WTC11 (cell line): ENCODE data around the gene ACKR3. TPM values are rescaled to one million over a fixed set of nuclear protein-coding genes. Genes with fewer than 3 reads are reported as not detected.

Source experiments
- ATAC-seq: fragments of 200-7000 bp; cut with Tn5 transposase; 2 replicates; pipeline ENCODE4 v1.10.0; 2021; ENCODE audit warnings: mild to moderate bottlenecking, moderate library complexity
- CTCF ChIA-PET: fragments of 300-600 bp; sonication (Branson Sonifier 250); formaldehyde crosslinking; loops from one replicate; lab custom pipeline; 2021; ENCODE audit warnings: antibody characterized with exemption; lab: Charles Lee
- POLR2A ChIA-PET: fragments of 350-600 bp; sonication (Branson Sonifier 250); formaldehyde crosslinking; loops from one replicate; lab custom pipeline; 2021; ENCODE audit warnings: antibody characterized with exemption; lab: Charles Lee
- DNase-seq: peaks from one replicate; pipeline ENCODE4 v3.0.0; 2021; ENCODE audit warnings: low spot score
- H3K27ac Mint-ChIP-seq: 2 replicates; pipeline ENCODE4 v1.8.0; 2021; ENCODE audit warnings: mixed read lengths
- H3K27me3 Mint-ChIP-seq: 2 replicates; pipeline ENCODE4 v1.8.0; 2021; ENCODE audit warnings: low read depth, mild to moderate bottlenecking, moderate library complexity, mixed read lengths
- H3K36me3 Mint-ChIP-seq: 2 replicates; pipeline ENCODE4 v1.8.0; 2021; ENCODE audit warnings: mixed read lengths
- H3K4me1 Mint-ChIP-seq: 2 replicates; pipeline ENCODE4 v1.8.0; 2022; ENCODE audit warnings: mixed read lengths
- H3K4me3 Mint-ChIP-seq: 2 replicates; pipeline ENCODE4 v1.8.0; 2021; ENCODE audit warnings: mild to moderate bottlenecking, moderate library complexity, mixed read lengths
- H3K9me3 Mint-ChIP-seq: 2 replicates; pipeline ENCODE4 v1.8.0; 2021; ENCODE audit warnings: mixed read lengths
- AFF4 ChIP-seq: sonication (generic); formaldehyde crosslinking; IDR thresholded peaks from 2 replicates; pipeline ENCODE4 v1.8.1; 2023; ENCODE audit warnings: mild to moderate bottlenecking, missing genetic modification reagents, borderline replicate concordance
- ATF1 ChIP-seq: sonication (generic); formaldehyde crosslinking; IDR thresholded peaks from 2 replicates; pipeline ENCODE4 v1.8.1; 2023; ENCODE audit warnings: mild to moderate bottlenecking, moderate library complexity, missing genetic modification reagents
- ERG ChIP-seq: fragments of 250-450 bp; sonication (Bioruptor Pico); IDR thresholded peaks from 2 replicates; pipeline ENCODE4 v1.8.0; 2021; ENCODE audit warnings: mild to moderate bottlenecking
- FOXK1 ChIP-seq: sonication (generic); formaldehyde crosslinking; IDR thresholded peaks from 2 replicates; pipeline ENCODE4 v1.8.0; 2022; ENCODE audit warnings: mild to moderate bottlenecking, moderate library complexity, missing genetic modification reagents
- FOXP1 ChIP-seq: sonication (generic); formaldehyde crosslinking; IDR thresholded peaks from 2 replicates; pipeline ENCODE4 v1.8.0; 2022; ENCODE audit warnings: missing genetic modification reagents, mild to moderate bottlenecking, moderate library complexity, borderline replicate concordance
- HMGXB4 ChIP-seq: sonication (generic); formaldehyde crosslinking; IDR thresholded peaks from 2 replicates; pipeline ENCODE4 v1.8.1; 2023; ENCODE audit warnings: mild to moderate bottlenecking, moderate library complexity, missing genetic modification reagents
- IRF1 ChIP-seq: sonication (generic); formaldehyde crosslinking; IDR thresholded peaks from 2 replicates; pipeline ENCODE4 v1.8.0; 2023; ENCODE audit warnings: missing genetic modification reagents
- NFYB ChIP-seq: sonication (generic); formaldehyde crosslinking; conservative IDR thresholded peaks from 2 replicates; pipeline ENCODE4 v1.8.0; 2022; ENCODE audit warnings: low read depth, missing genetic modification reagents
- NR1H2 ChIP-seq: sonication (generic); formaldehyde crosslinking; IDR thresholded peaks from 2 replicates; pipeline ENCODE4 v1.9.0; 2021; ENCODE audit warnings: mild to moderate bottlenecking, moderate library complexity, missing genetic modification reagents
- NR3C1 ChIP-seq: sonication (generic); formaldehyde crosslinking; conservative IDR thresholded peaks from 2 replicates; pipeline ENCODE4 v1.8.1; 2023; ENCODE audit warnings: low read depth, mild to moderate bottlenecking, missing genetic modification reagents
- PRRX2 ChIP-seq: fragments of 250-450 bp; sonication (Bioruptor Pico); IDR thresholded peaks from 2 replicates; pipeline ENCODE4 v1.8.0; 2021; ENCODE audit warnings: mild to moderate bottlenecking
- RELA ChIP-seq: sonication (generic); formaldehyde crosslinking; IDR thresholded peaks from 2 replicates; pipeline ENCODE4 v1.8.1; 2022; ENCODE audit warnings: missing genetic modification reagents, mild to moderate bottlenecking, borderline replicate concordance
- RORB ChIP-seq: fragments of 250-450 bp; sonication (Bioruptor Pico); IDR thresholded peaks from 2 replicates; pipeline ENCODE4 v1.9.0; 2021; ENCODE audit warnings: mild to moderate bottlenecking
- SOX15 ChIP-seq: fragments of 250-450 bp; sonication (Bioruptor Pico); IDR thresholded peaks from 2 replicates; pipeline ENCODE4 v1.9.0; 2021; ENCODE audit warnings: mild to moderate bottlenecking
- ZNF138 ChIP-seq: sonication (generic); formaldehyde crosslinking; conservative IDR thresholded peaks from 2 replicates; pipeline ENCODE4 v1.8.1; 2022; ENCODE audit warnings: mild to moderate bottlenecking, moderate library complexity, missing genetic modification reagents
- ZNF532 ChIP-seq: fragments of 250-450 bp; sonication (Bioruptor Pico); IDR thresholded peaks from 2 replicates; pipeline ENCODE4 v1.9.0; 2021; ENCODE audit warnings: mild to moderate bottlenecking, borderline replicate concordance
- total RNA-seq: library from RNA; stranded (reverse); gene quantifications from 3 replicates; pipeline ENCODE4 v1.2.3, GENCODE V29; 2021
- TF ChIP-seq, protein P1 (sequence below): sonication (generic); formaldehyde crosslinking; IDR thresholded peaks from 2 replicates; pipeline ENCODE4 v1.8.0; 2022; ENCODE audit warnings: mild to moderate bottlenecking, missing genetic modification reagents
- TF ChIP-seq, protein P2 (sequence below): sonication (generic); formaldehyde crosslinking; conservative IDR thresholded peaks from 2 replicates; pipeline ENCODE4 v1.8.1; 2022; ENCODE audit warnings: mild to moderate bottlenecking, missing genetic modification reagents

The ACKR3 gene
- total RNA-seq, 1 experiment from 2014 or later, result 1.3 TPM

GRCh38 chr2:236550290-236550689 lies 19.3 kb upstream of the ACKR3 start (continued):
- TF ChIP-seq SOX15 (CRISPR knock-in tag) (no peak), RORB (no peak), ERG (CRISPR knock-in tag) (no peak), IRF1 (CRISPR knock-in tag) (no peak), HMGXB4 (CRISPR knock-in tag) (no peak), FOXK1 (CRISPR knock-in tag) (no peak), ZNF138 (CRISPR knock-in tag) (no peak), NR1H2 (no peak)
- TF ChIP-seq, protein P1, sequence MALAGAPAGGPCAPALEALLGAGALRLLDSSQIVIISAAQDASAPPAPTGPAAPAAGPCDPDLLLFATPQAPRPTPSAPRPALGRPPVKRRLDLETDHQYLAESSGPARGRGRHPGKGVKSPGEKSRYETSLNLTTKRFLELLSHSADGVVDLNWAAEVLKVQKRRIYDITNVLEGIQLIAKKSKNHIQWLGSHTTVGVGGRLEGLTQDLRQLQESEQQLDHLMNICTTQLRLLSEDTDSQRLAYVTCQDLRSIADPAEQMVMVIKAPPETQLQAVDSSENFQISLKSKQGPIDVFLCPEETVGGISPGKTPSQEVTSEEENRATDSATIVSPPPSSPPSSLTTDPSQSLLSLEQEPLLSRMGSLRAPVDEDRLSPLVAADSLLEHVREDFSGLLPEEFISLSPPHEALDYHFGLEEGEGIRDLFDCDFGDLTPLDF, result no peak
- TF ChIP-seq, all 79 proteins: peak for 0

DNA sequence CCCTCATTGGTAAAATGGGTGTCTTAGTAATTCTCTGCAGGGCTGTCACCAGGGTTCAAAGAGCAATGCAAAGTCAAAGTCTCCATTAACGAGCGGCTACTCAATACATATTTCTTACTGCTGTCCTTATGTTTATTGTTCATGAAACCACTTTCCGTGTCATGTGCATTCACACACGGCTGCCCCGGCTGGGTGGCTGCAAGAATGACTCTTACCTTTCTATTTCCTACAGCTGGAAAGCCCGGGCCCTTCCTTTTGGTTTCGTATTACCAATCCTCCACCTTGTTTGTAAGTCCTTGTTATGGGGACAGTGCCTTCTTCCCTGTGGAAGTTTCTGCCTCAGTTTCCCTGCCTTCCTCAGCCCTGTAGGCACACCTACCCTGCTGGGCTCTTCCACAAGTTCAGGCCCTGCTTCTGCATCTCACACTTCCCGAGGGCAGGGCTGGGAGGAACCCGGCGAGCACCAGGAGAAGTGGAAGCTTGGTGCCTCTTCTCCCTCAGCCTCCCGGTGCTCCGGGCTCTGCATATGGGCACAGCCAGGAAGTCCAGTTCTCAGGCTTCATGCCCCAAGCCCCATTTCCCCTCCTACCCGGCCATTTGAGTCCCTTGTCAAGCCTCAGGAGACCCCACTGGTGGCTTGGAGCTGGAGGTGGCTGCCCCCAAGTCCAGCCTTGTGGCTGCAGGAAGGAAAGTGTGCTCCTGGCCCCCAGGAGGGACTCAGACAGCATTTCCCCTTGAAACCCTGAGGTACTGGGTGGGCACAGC lies 18.7 kb upstream of the ACKR3 start:
- ATAC-seq (no peak), DNase-seq (no peak)
- H3K27me3 Mint-ChIP-seq, result no peaks in the 10 kb centered on the region
- H3K4me3 Mint-ChIP-seq, result no peak overlapping the region
- no peaks in the 10 kb centered on the region; the same call in 1 of the 2 replicates for H3K36me3 Mint-ChIP-seq
- no peak overlapping the region for H3K27ac Mint-ChIP-seq
- no peak for TF ChIP-seq NFYB (CRISPR knock-in tag)
- TF ChIP-seq PRRX2 (CRISPR knock-in tag), result no peak
- TF ChIP-seq FOXK1 (CRISPR knock-in tag), result no peak
- TF ChIP-seq, protein P2, sequence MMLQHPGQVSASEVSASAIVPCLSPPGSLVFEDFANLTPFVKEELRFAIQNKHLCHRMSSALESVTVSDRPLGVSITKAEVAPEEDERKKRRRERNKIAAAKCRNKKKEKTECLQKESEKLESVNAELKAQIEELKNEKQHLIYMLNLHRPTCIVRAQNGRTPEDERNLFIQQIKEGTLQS (CRISPR knock-in tag), result no peak
- no peak for TF ChIP-seq ERG (CRISPR knock-in tag)
- TF ChIP-seq NR3C1 (CRISPR knock-in tag), result no peak
- no peak for TF ChIP-seq ZNF532
- no peak for TF ChIP-seq ATF1
- TF ChIP-seq FOXP1, result no peak
- TF ChIP-seq AFF4 (CRISPR knock-in tag), result no peak
- TF ChIP-seq RELA (CRISPR knock-in tag), result no peak
- peaks cover 29% of the 10 kb centered on the region for H3K4me1 Mint-ChIP-seq
- peaks cover 10% of the 10 kb centered on the region for H3K9me3 Mint-ChIP-seq
- POLR2A ChIA-PET, result no interaction called here
- CTCF ChIA-PET, result interaction anchor here (2.2 kb wide), 1 partner anchor 18 kb away, joined by 12 read pairs; the partner anchor contains the start of gene ACKR3
